ENCODE results near the gene MYO1G.
"Not testable (repeated sequence)": the region's sequence is repeated elsewhere in the genome, so short reads cannot be mapped to it uniquely, and the experiment has no call there.

The MYO1G gene

DNA sequence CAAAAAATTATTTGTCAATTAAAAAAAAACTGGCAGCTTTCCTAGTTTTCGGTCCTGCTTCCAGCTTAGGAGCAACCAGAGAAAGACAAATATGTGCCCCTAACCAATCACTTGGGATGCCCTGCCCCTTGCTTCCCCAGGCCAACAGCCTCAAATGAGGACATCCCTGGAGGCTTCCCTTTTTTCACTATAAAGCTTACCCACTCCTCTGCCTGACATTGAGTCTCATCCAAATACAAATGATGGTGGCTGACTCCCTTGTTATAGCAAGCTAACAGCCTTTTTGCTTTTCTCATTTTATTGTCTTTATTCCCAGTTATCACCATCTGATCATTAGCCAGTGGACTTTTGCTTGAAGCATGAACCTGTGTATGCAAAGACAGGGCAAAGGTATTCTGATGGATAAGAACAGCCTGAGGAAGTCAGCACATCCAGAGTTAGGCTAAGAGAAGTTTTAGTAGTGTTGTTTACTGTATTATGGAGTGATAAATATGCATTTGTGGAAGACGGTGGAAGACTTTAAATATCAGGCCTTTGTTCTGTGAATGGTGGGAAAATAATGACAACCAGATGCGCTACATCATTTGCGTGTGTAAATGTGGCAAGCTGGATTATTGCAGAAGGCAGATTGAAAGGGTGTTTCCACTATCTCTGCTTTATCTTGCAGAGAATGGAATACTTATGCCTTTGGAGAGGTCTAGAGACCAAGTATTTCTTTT is 19.5 kb upstream of the MYO1G start:
- DNase-seq, result no peak

DNA sequence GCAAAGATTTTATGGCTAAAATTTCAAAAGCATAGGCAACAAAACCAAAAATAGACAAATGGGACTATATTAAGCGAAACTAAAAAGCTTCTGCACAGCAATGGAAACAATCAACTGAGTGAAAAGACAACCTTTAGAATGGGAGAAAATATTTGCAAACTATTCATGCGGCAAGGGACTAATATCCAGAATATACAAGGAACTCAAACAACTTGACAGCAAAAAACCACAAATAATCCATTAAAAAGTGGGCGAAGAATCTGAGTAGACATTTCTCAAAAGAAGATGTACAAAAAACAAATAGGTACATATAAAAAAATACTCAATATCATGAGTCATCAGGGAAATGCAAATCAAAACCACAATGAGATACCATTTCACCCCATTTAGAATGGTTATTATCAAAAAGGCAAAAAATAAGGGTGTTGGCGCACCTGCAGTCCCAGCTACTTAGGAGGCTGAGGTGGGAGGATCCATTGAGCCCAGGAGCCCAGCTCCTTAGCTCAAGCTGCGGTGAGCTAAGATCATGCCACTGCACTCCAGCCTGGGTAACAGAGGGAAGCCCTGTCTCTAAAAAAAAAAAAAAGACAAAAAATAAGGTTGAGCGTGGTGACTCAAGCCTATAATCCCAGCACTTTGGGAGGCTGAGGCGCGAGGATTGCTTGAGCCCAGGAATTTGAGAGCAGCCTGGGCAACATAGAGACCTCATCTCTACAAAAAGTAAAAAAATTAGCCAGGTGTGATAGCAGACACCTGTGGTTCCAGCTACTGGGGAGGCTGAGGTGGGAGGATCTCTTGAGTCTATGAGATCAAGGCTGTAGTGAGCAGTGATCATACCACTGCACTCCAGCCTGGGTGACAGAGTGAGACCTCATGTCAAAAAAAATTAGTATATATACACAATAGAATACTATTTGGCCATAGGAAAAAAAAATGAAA is 17.0 kb upstream of the MYO1G start:
- DNase-seq, result no peak

GRCh38 chr7:44994877-44995554 is 16.2 kb upstream of the MYO1G start:
- DNase-seq, result no peak

DNA sequence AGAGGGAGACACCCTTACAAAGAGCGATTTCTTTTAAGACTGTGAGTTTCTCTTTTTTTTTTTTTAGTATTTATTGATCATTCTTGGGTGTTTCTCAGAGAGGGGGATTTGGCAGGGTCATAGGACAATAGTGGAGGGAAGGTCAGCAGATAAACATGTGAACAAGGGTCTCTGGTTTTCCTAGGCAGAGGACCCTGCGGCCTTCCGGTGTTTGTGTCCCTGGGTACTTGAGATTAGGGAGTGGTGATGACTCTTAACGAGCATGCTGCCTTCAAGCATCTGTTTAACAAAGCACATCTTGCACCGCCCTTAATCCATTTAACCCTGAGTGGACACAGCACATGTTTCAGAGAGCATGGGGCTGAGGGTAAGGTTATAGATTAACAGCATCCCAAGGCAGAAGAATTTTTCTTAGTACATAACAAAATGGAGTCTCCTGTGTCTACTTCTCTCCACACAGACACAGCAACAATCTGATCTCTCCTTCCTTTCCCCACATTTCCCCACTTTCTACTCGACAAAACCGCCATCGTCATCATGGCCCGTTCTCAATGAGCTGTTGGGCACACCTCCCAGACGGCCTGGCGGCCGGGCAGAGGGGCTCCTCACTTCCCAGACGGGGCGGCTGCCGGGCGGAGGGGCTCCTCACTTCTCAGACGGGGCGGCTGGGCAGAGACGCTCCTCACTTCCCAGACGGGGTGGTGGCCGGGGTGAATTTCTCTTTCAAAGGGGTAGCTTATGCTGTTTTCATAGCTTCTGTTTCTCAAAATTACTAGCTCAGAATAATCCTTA is 13.4 kb upstream of the MYO1G start:
- DNase-seq, result not testable (repeated sequence)

- DNase-seq, result no peak
Observed at GRCh38 chr7:44990109-44991023, 11.6 kb upstream of the MYO1G start.

DNA sequence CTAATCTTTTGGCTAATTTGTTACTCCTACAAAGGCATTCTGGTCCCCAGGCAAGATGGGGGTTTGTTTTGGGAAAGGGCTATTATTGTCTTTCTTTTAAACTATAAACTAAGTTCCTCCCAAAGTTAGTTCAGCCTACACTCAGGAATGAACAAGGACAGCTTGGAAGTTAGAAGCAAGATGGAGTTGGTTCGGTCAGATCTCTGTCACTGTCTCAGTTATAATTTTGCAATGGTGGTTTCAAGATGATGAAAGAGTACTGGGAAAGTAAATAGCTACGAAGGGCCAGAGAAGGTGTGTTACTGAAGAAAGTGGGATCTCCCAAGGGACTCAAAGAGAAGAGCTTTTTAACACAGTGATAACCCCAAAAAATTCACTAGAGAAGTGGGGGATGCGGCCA is 10.3 kb upstream of the MYO1G start:
- no peak for DNase-seq

DNA sequence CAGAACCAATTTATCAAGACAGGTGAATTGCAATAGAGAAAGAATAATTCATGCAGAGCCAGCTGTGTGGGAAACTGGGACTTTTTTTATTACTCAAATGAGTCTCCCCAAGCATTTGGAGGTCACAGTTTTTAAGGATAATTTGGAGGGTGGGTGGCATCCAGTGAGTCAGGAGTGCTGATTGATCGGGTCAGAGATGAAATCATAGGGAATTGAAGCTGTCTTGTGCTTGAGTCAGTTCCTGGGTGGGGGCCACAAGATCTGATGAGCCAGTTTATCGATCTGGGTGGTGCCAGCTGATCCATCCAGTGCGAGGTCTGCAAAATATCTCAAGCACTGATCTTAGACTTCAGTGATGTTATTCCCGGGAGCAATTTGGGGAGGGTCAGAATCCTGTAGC is 9.9 kb upstream of the MYO1G start:
- no peak for DNase-seq

GRCh38 chr7:44987996-44988395 is 9.2 kb upstream of the MYO1G start:
- DNase-seq, result no peak

DNA sequence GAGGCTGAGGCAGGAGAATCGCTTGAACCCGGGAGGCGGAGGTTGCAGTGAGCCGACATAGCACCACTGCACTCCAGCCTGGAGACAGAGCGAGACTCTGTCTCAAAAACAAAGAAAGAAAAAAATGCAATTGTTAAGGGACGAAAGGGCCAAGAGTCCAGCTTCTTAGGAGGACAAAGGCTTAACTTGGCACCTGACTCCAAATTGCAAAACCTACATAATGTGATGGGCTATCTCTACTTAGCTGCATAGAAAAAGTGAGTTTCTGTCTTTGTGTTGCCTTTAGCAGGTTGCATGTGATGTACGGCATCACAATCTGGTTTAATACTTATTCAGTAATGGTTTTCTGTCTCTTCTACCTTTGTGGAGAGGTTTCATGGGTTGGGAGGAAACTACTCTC is 8.6 kb upstream of the MYO1G start:
- DNase-seq, result no peak

- peak; percentile 95 for DNase-seq
Observed at GRCh38 chr7:44986218-44987053, 7.6 kb upstream of the MYO1G start.

DNA sequence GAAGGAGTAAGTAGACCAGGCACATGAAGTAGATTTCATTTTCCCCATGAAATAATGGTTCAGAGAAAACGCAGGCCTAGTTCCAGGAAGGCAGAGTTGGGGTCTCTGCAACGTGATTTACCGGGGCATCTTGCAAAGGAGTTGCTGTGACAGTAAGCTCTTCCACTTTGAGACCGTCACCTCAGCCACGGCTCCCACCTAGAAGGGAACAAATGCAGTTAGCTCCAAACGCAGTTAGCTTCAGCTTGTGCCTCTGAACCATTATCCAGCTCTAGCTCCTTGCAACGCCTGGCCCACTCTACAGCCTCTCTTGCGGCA is 7.0 kb upstream of the MYO1G start:
- DNase-seq, result no peak

GRCh38 chr7:44985033-44985695 is 6.3 kb upstream of the MYO1G start:
- no peak for DNase-seq

- DNase-seq, result no peak
Observed at GRCh38 chr7:44984478-44984758, 5.6 kb upstream of the MYO1G start.

- DNase-seq, result no peak
Observed at GRCh38 chr7:44983742-44984477, 5.1 kb upstream of the MYO1G start.

GRCh38 chr7:44982970-44983369 is 4.2 kb upstream of the MYO1G start:
- no peak for DNase-seq

DNA sequence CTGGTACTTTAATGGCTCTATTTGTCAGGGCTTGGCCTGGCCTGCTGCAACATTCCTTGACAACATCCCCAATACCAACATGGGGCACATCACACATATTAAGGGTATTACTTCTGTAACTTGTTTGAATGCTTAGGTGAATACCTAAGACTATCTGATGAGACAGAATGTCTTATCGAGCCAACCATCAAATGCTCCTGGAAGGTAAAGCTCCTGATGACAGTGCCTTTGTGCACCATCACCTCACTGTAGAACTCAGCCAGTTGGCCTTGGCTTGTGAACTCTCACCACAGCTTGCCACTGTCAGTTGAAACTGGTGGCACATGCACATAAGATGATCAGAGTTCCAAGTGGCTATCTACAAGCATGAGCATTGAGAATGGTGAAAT is 3.7 kb upstream of the MYO1G start:
- no peak for DNase-seq

DNA sequence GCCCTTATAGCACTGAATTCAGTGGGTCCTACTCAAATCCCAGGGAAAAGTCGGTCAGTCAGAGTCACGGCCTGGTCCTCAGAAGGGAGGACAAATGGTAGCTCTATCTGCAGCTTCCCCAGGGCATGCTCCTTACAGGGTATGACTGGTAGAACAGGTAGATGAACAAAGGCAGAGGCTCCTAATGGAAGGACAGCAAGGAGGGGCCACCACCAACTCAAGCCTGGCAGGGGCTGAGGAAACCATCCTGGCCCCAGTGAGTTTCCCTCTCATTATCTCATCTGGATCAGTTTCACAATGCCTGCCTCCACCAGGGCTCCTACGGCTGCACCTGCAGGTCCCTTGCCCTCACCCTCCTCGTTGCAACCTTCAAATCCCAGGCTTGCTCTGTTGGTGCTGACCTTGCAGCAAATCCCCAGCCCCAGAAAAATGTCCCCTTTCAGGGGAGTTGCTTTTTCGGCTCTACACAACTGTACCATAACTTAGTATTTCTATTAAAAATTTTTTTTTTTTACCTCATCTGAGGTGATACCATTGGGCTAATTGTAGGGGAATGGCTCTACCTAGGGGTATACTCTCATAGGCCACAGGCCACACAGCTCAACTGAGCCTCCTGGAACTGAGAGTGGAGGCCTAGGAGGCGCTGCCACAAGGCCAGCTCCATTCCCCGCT is 2.4 kb upstream of the MYO1G start:
- DNase-seq, result no peak

- peak; percentile 54 for DNase-seq
Observed at GRCh38 chr7:44980393-44981034, 1.7 kb upstream of the MYO1G start.
